Measurements from ENCODE around the gene PCSK5.

PCSK5 gene

DNA sequence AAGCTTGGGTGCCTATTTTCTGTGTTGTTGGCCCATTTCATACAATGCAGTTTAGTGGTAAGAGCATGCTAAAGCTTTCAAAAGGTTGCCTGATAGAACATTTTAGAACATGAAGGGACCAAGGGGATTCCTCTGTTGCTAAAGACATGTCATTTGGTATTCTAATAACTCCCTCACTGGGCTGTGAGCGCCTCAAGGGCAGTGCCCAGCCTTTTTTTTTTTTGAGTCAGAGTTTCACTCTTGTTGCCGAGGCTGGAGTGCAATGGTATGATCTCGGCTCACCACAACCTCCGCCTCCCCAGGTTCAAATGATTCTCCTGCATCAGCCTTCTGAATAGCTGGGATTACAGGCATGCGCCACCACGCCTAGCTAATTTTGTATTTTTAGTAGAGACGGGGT is 77.1 kb downstream of the PCSK5 start:
- DNase-seq = no peak

DNA sequence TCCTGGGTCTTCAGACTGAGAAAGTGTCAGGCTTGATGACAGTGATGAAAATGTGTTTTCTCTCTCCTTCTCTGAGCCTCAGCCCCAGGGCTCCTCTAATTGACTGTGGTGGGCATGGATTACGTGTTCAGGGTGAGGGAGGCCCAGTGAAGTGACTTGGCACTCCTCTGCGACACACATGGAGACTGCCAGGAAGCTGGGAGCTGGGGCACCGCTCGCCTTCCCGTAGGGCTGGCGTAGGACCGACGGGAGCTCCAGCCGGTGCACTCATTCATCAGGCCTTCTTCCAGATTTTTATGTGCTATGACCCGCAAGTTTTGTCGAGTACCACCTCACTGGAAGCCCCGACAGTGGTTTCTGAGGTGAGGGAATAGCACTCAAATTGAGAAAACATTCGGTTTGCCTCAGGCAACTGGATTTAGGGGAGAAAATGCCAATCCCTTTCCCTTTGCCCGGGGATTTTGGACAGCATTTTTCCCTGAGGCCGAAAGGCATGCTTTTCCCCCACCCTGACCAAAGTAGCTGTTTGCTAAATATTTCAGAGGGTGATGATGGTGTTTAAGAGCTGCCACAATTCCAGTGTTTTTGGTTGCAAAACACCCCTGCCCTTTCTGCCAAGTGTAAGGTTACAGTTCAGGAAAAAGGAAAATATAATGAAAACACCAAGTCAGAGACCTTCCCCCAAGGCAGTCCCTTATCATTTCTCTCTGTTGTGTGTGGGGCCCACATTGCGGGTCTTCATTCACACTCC is 83.7 kb downstream of the PCSK5 start:
- no peak for DNase-seq

DNA sequence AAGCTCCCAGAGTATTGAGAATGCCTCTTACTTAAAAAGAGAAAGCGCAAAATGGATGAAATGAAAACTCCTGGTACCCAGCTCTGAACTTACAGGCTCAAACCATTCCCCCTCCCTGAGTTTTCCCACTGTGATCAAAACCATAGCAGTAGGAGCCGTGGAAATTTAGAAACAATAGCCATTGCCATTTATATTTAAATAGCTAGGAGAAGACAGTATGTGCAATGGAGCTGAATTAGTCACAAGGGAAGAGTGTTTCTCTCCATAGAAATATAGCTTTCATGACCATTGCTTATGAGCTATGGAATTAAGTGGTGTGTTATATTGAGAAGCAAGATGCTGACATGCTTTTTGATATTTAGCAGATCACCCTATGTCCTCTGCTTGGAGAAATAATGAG is 84.6 kb downstream of the PCSK5 start:
- DNase-seq = no peak

DNA sequence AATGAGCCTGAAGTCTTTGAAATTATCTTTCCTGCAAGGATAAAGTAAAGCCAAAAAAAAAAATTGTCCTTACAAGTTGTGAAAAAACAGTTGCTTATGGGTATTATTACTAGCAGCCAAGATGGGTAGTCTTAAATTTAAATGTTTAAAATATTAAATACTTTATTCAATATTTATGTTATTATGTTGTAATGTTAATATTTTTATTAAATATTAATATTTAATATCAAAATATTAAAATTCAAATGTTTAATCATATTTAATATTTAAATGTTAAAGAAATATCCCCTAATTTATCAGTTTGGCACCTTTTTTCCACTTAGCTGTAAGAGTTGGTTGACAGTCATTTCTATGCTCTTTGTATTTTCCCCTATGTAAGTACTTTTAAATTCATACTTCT is 86.1 kb downstream of the PCSK5 start:
- DNase-seq = no peak

- DNase-seq = no peak
Observed at GRCh38 chr9:75979362-75979761, 88.9 kb downstream of the PCSK5 start.

DNA sequence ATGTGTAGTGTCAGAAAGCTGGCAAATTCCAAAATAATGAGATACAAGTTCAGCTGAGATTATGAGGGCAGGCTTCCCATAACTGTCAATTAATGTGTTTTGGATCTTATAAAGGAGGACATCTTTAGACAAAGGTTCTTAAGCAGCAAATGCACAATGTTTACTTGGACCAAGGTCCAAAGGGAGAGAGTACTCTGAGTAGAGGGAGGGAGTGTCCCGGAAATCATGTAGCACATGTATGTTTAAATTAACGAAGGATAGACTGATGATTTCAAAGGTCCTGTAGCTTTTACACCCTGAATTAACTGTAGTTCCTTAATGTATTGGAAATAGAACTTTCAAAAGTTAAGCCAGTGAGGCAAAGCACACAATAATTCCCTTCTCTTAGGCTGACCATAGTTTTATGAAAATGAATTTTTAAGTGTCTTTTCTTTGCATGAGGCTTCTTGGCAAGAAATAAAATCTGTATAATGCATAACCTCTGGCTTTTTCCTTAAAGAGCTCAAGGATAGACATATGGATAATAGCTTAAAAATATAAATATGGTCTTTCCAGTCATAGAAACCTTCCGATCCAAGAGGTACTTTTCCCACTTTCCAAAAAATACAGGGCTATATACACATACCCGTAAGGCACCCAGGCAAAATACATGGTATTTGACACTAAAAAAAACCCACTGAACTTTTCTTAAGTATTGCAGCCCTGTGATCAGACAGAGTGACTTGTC is 93.0 kb downstream of the PCSK5 start:
- DNase-seq = no peak

DNA sequence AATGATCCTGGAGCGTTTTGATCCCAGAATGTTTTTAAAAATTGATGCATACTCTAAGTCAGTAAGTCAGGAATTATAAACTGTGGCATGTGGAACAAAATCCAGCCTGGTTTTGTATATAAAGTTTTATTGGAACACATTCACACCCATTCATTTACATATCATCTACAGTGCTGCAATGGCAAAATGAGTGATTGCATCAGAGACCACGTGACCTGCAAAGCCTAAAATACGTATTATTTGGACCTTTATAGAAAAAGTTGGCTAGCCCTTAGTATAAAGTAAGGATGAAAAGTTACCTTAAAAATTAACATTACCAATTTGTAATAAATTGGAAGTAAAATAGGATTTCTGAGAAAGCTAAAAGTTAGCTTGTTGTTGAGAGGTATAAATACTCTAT is 95.0 kb downstream of the PCSK5 start:
- DNase-seq = no peak

DNA sequence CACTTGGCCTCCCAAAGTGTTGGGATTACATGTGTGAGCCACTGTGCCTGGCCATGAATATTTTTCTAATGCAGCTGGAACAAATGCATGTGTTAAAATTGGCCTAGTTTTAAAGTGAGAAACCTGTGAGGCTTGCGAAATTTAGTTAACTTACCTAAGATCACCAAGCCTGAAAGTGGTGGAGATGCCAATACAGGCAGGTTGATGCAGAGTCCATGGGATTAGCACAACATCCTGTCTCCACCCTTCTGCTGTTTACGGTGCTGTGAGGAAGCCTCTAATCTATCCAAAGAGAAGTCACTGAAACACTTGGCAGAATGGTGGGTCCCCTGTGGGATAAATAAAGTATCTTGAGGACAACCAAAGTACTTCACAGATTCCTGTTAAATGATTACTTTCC is 98.2 kb downstream of the PCSK5 start:
- DNase-seq = no peak

- DNase-seq = no peak
Observed at GRCh38 chr9:75990156-75990555, 99.7 kb downstream of the PCSK5 start.

DNA sequence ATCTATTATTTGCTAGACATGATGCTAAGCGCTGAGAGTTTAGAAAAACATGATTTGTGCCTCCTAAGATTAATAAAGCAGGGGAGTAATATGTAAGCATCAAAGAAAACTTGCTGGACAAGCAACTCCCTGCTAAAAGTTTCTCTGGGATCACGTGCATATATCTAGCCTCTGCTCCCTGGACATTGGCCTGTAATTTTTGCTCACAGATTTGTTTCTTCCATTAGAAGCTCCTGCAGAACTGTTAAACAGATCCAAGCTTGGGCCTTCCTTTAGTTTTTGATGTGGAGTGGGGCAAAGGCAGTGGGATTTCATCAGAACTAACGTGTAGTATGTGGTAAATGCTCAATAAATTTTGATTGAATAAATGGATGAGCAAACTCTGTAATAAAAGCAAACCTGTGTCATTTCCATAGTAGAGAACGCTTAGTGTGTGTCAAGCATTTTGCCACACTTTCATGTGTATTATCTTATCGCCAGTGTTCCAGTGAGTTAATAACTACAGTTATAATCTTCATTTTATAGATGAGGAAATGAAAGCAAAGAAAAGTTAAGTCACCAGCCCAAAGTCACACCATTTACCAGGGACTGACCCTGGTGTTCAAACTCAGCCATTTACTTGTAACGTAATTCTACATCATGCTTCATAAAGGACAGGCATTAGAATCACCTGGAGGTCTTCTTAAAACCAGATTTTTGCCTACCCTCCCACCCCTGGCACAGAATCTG is 100.3 kb downstream of the PCSK5 start:
- DNase-seq = no peak

DNA sequence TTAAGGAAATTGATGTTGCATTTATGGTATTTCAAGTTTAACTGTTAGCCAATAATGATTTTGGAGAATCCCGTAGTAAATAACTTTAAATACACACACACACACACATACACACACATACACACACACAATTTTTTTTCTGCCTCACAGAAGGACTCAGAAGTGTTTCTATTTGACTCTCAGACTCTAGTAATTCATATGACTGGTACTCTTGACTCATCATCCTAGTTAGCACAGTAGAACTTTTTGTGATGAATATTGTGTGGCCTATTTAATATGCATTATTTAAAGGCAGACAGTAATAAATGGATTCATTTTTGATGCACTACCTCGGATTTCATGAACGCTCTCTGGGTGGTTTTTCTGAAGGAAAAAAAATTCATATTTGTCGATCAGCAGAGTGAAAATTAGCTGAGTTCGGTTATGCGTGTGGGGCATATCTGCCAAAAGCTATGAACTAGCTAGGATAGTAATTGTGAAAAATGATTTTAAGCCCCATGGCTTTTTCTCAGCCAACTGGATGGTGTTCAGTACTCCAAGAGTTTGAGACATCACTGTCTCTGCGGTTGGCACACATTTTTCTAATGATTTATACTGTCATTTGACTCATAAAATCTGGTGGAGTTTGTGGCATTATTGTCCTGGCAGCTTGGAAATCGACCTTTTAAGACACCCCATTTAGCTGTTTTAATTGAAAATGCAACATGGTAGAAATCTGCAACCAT is 102.2 kb downstream of the PCSK5 start:
- no peak for DNase-seq

- no peak for DNase-seq
Observed at GRCh38 chr9:75993434-75993833, 103.0 kb downstream of the PCSK5 start.

- no peak for DNase-seq
Observed at GRCh38 chr9:75995066-75995465, 104.6 kb downstream of the PCSK5 start.

DNA sequence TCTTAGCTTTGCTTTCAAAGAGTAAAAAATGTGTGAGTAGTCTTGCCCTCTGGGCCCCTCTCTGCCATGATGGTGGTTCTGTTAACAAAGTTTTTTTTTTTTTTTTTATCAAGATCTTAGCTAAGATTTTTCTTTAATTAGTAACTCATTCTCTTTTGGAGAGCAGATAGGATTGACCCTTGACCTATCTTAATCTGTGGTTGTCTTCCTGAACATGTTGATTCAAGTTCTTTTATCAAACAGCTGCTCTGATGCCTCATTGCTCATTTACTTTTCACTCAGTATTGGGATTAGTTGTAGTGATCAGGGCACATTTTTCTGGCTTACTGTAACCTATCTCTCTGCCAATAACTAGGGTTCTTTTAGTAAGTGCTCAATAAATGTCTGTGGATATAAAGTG is 106.3 kb downstream of the PCSK5 start:
- no peak for DNase-seq

DNA sequence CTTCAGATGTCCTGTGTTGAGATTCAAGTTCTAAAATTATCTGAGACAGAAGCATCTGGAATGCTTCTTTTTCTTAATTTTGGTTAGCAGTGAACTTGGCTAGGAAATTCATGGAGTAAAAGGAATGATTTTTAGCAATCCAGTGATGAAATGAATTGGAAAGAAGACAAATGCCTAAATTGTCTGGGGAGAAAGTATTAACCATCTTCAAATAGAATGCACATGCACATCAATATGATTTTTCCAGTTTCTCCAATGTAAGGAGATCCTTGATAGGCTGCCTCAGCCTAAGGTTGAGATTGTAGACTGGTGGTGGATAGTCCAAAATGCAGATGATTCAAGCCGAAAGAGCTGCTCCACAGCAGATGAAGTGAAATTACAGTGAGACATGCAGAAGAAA is 106.7 kb downstream of the PCSK5 start:
- DNase-seq = no peak

- no peak for DNase-seq
Observed at GRCh38 chr9:75998096-75998780, 107.8 kb downstream of the PCSK5 start.

DNA sequence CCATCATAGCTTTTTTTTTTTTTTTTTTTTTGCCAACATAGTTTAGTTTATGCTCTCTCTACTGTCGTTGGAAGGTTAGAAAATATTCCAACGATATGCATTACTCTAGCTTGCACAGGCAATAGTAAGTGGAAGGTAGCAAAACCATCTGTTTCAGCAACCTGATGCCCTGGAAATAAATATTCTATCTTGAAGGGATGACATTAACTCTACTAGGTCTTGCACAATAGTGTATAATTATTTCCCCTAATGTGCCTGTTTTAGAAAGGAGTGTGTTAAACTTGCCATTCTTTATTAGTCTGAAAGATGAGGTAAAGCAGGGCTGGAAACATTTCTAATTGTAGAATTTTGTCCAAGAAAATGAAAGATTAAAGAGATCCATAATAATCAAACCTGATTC is 111.0 kb downstream of the PCSK5 start:
- no peak for DNase-seq

DNA sequence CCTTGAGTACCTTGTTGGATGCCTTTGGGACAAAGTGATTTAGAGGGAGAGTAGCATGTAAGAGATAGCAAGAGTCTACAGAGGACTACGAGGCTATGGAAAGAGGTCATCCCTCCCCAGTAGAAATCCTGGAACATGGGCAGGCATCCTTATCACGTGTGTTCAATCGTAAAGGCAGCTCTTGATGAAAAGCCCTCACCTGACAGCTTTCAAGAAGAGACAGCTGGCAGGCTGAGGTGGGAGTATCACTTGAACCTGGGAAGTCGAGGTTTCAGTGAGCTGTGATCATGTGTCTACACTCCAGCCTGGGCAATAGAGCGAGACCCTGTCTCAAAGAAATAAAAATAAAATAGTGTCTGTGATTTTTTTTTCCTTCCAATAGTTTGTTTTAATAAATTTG is 112.6 kb downstream of the PCSK5 start:
- DNase-seq = no peak

DNA sequence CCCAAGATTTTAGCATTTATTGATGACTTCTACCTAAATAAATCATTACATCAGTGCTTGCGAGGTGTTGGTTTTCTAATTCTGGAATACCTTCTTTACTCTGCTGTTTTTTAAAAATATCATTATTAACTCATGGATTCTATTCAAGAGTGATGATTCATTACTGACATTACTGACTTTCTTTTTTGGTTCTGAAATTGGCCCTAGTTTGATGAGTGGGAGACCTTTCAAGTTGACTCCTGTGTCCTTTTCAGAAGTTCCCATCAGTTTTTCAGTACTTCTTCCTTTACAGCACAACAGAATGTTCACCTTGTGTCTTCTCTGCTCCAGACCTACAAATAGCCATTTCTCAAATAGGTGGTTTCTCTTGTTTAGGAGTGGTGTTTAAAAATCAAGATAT is 114.1 kb downstream of the PCSK5 start:
- DNase-seq = no peak

DNA sequence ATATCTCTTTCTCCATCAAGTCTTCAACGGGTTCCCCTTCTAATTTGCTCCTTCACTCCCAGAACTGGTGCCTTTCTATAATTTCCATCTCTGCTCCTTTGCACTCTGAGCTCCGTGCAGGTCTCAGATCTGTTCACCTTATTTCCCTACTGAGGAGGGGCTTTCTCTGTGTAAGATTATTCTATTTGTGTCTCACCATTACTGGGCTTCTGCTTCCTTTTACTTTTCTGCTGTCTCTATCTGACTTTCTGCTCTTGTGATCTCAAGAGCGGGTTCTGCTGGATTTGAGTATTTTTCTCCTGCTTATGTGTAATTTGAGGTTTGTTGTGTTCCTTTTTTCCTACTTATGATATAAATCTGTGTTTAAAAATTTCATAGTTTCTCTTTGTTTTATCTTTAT is 117.5 kb downstream of the PCSK5 start:
- DNase-seq = no peak

DNA sequence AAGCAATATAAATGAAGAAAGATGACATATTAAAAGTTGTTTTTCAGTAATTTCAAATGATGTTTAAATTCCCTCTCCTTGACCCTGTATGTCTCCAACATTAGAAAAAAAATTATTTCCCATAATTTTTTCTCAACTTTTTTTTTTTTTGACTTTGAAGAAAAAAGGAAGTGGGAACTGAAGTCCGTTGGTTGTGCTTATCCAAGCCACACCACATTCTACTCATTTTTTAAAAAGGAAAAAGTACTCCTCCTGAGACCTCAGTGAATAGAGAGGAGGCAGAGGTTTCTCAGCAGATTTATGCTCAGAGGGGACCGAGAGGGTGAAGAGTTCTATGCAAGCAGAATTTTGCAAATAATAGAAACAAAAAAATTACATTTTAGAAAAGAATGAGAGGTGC is 123.3 kb downstream of the PCSK5 start:
- no peak for DNase-seq

- no peak for DNase-seq
Observed at GRCh38 chr9:76018235-76018634, 127.8 kb downstream of the PCSK5 start.

- no peak for DNase-seq
Observed at GRCh38 chr9:76018761-76019160, 128.3 kb downstream of the PCSK5 start.

Data from activated CD8-positive, alpha-beta memory T cell treated with anti-CD3 and anti-CD28 coated beads, Interleukin-2, amount 50 U/mL, for 48 hours (primary cell).